Endodermal cell (in vitro differentiated cells): ENCODE results near the gene KCNJ16. TPM values are rescaled to one million over a fixed set of nuclear protein-coding genes. Genes with fewer than 3 reads are reported as not detected.

ENCODE experiments used
- DNase-seq: peaks from one replicate; pipeline ENCODE4 v3.0.0-alpha.2; 2017
- H3K27ac ChIP-seq: 2 replicates; pipeline ENCODE4 v1.5.1; 2013; ENCODE audit warnings: mild to moderate bottlenecking, low read depth, low read length, moderate library complexity
- H3K27me3 ChIP-seq: 2 replicates; pipeline ENCODE4 v1.6.1; 2013; ENCODE audit warnings: mild to moderate bottlenecking, low read length, moderate library complexity; ENCODE audit not compliant: insufficient read depth, control insufficient read depth, poor library complexity, severe bottlenecking
- H3K36me3 ChIP-seq: 2 replicates; pipeline ENCODE4 v1.7.0; 2013; ENCODE audit warnings: mild to moderate bottlenecking, low read length, moderate library complexity; ENCODE audit not compliant: control insufficient read depth, insufficient read depth
- H3K4me1 ChIP-seq: one replicate; pipeline ENCODE4 v1.7.0; 2013; ENCODE audit warnings: low read length; ENCODE audit not compliant: control insufficient read depth, insufficient read depth
- H3K4me3 ChIP-seq: 2 replicates; pipeline ENCODE4 v1.5.1; 2013; ENCODE audit warnings: mild to moderate bottlenecking, low read length, moderate library complexity
- H3K9ac ChIP-seq: 2 replicates; pipeline ENCODE4 v1.6.1; 2013; ENCODE audit warnings: mild to moderate bottlenecking, low read length, moderate library complexity; ENCODE audit not compliant: poor library complexity, severe bottlenecking; ENCODE audit errors: extremely low read depth
- H3K9me3 ChIP-seq: 2 replicates; pipeline ENCODE4 v1.6.1; 2013; ENCODE audit warnings: mild to moderate bottlenecking, low read length, moderate library complexity; ENCODE audit not compliant: control insufficient read depth
- H3K27ac Mint-ChIP-seq: 2 replicates; pipeline ENCODE4 v1.8.0; 2020; ENCODE audit warnings: mixed read lengths
- H3K27me3 Mint-ChIP-seq: 2 replicates; pipeline ENCODE4 v1.8.0; 2021; ENCODE audit warnings: mild to moderate bottlenecking, mixed read lengths; ENCODE audit not compliant: insufficient read depth
- H3K36me3 Mint-ChIP-seq: 2 replicates; pipeline ENCODE4 v1.8.0; 2020; ENCODE audit warnings: low read depth, mixed read lengths
- H3K4me1 Mint-ChIP-seq: 2 replicates; pipeline ENCODE4 v1.8.0; 2020; ENCODE audit warnings: mixed read lengths
- H3K4me3 Mint-ChIP-seq: 2 replicates; pipeline ENCODE4 v1.8.0; 2020; ENCODE audit warnings: mild to moderate bottlenecking, moderate library complexity, mixed read lengths
- H3K9me3 Mint-ChIP-seq: 2 replicates; pipeline ENCODE4 v1.8.0; 2020; ENCODE audit warnings: mild to moderate bottlenecking, mixed read lengths
- WGBS, 2 experiments: methylation state at CpG; one replicate each; pipeline versions ENCODE4 v1.1.5 to v1.1.7; 2013; ENCODE audit warnings: missing lambda C conversion rate in 2 of 2, mixed read lengths in 1 of 2; ENCODE audit not compliant: insufficient coverage in 1 of 2, insufficient read length in 1 of 2; 5-methylcytosine and 5-hydroxymethylcytosine counted together
- total RNA-seq, 2 donors: library from RNA; stranded (reverse); fragmentation: NEBNext Ultra II Directional in 1 of 2; extraction: Animal tissue kit (Norgen Biotek cat#: 25700) in 1 of 2; gene quantifications; 2 replicates in 1 of 2; 3 replicates in 1 of 2; pipeline ENCODE4 v1.2.1, GENCODE V29; 2021
- TF ChIP-seq, protein P1 (sequence below): fragments of 200-600 bp; sonication (generic); conservative IDR thresholded peaks from 2 replicates; pipeline ENCODE4 v1.5.0; 2021; ENCODE audit warnings: antibody characterized with exemption, mild to moderate bottlenecking

The KCNJ16 gene
- total RNA-seq, 2 donors from 2014 or later = 0.68 to 1.5 TPM

DNA sequence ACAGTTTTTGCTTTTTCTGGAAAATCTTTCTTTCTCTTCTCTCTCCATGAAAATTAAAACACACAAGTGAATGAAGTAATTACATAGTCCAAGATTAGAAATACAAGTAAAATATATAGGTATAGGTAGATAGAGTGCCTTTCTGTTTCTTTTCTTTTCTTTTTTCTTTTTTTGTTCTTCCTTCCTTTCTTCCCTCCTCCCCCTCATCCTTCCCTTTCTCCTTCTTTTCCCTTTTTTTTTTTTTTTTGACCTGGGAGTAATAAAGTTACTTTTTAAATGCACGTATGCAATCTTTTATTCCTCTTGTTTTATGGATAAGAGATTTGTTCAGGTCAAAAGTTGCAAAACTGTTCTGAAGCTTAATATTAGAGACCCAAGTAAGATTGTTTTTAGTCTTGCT lies 59.8 kb downstream of the KCNJ16 start:
- Mint-ChIP-seq H3K4me3 (no peak overlapping the region), H3K4me1 (peaks cover 25% of the 10 kb centered on the region), H3K36me3 (no peaks in the 10 kb centered on the region), H3K27me3 (peaks cover 8% of the 10 kb centered on the region), H3K27ac (no peak overlapping the region), H3K9me3 (no peaks in the 10 kb centered on the region)
- Histone ChIP-seq H3K9me3 (no peaks in the 10 kb centered on the region), H3K27ac (no peak overlapping the region), H3K36me3 (no peaks in the 10 kb centered on the region), H3K27me3 (peaks cover 61% of the 10 kb centered on the region), H3K4me3 (no peak overlapping the region), H3K9ac (no peak overlapping the region), H3K4me1 (peaks cover 3% of the 10 kb centered on the region)
- no peak for DNase-seq
- WGBS, 2 experiments = 93% methylated on average over 1 of the region's 1 CpG; no CpG with 5 or more reads in 1 of the 2 experiments
- TF ChIP-seq, protein P1, sequence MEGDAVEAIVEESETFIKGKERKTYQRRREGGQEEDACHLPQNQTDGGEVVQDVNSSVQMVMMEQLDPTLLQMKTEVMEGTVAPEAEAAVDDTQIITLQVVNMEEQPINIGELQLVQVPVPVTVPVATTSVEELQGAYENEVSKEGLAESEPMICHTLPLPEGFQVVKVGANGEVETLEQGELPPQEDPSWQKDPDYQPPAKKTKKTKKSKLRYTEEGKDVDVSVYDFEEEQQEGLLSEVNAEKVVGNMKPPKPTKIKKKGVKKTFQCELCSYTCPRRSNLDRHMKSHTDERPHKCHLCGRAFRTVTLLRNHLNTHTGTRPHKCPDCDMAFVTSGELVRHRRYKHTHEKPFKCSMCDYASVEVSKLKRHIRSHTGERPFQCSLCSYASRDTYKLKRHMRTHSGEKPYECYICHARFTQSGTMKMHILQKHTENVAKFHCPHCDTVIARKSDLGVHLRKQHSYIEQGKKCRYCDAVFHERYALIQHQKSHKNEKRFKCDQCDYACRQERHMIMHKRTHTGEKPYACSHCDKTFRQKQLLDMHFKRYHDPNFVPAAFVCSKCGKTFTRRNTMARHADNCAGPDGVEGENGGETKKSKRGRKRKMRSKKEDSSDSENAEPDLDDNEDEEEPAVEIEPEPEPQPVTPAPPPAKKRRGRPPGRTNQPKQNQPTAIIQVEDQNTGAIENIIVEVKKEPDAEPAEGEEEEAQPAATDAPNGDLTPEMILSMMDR = no peak

DNA sequence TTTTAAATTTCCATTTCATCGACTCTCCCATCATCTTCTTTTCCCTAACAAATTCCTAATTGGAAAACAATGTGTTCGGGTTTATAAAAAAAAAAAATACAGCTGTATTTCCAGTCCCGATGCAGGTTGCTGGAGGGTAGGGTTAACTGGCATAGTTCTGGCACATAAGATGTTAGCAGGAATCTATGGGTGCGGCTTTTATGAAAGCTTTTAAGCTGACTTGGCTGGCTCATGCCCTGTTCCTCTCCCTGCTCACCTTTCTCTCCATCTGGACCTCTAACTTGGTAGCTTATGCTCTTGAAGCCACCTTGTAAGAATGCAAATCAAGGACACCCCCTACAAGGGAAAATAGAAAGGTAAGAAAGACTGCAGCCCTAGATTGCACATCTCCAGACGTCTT lies 61.1 kb downstream of the KCNJ16 start:
- H3K36me3 Mint-ChIP-seq = no peaks in the 10 kb centered on the region
- H3K4me1 Mint-ChIP-seq = peaks cover 22% of the 10 kb centered on the region

DNA sequence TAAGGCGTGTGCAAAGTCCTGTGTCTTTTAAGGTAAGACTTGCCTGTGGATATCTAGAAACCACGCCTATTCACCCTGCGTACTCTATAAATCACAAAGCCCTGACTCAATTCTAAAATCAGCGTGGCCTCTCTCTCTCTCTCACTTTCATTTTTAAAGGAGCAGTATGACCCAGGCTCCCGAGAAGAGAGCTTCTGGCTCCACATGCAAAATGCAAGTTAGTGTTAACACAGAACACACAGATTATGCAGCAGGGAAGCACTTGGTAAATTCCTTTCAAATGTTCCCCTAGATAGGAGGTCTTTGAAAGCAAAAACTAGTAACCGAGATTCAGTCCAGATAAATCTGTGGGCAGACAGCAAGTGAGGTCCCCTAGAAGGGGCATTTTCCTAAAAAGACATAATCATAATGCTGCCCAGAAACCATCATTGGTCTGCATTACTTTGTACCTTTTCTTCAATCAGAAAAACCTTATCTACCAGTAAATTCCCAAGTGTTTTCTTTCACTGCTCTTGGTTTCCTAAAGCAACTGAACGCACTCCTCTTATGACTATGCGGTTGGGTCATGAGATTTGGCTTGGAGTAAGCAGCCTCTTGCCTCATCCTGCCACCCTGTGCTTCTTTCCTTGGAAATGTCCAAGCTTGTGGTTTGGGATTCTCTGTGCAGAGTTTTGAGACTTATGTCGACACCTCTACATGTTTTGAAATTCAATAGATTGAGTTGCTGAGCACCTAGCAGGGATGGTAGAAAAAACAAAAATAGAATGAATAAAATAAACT lies 62.6 kb downstream of the KCNJ16 start:
- Histone ChIP-seq H3K9me3 (no peaks in the 10 kb centered on the region), H3K4me1 (peaks cover 3% of the 10 kb centered on the region), H3K27ac (no peak overlapping the region), H3K36me3 (no peaks in the 10 kb centered on the region), H3K9ac (no peak overlapping the region), H3K4me3 (no peak overlapping the region), H3K27me3 (peaks cover 42% of the 10 kb centered on the region)
- no peak overlapping the region for H3K4me3 Mint-ChIP-seq
- no peaks in the 10 kb centered on the region for H3K9me3 Mint-ChIP-seq
- 53 to 62% methylated on average over 4 to 9 of the region's 9 CpGs for WGBS, 2 experiments
- H3K27ac Mint-ChIP-seq = no peak overlapping the region
- peaks cover 10% of the 10 kb centered on the region for H3K27me3 Mint-ChIP-seq
- H3K36me3 Mint-ChIP-seq = no peaks in the 10 kb centered on the region
- peaks cover 22% of the 10 kb centered on the region for H3K4me1 Mint-ChIP-seq
- TF ChIP-seq, protein P1 = no peak
- peak; percentile 60 for DNase-seq

More for the DNA sequence above, 61.1 kb downstream of the KCNJ16 start:
- Mint-ChIP-seq H3K27ac (no peak overlapping the region), H3K4me3 (no peak overlapping the region), H3K27me3 (peaks cover 10% of the 10 kb centered on the region), H3K9me3 (no peaks in the 10 kb centered on the region)
- no peaks in the 10 kb centered on the region for H3K36me3 ChIP-seq
- no peak overlapping the region for H3K4me3 ChIP-seq
- no peak overlapping the region for H3K27ac ChIP-seq
- no peak for DNase-seq
- TF ChIP-seq, protein P1 = no peak
- no peaks in the 10 kb centered on the region for H3K9me3 ChIP-seq
- H3K27me3 ChIP-seq = peaks cover 51% of the 10 kb centered on the region
- WGBS, 2 experiments = 97 to 100% methylated on average over 1 to 4 of the region's 5 CpGs
- H3K4me1 ChIP-seq = peaks cover 3% of the 10 kb centered on the region
- H3K9ac ChIP-seq = no peak overlapping the region
